NT2/D1 (cell line): Measurements from ENCODE around the gene SMIM38.

ENCODE experiments used
- SUZ12 ChIP-seq: IDR thresholded peaks from 2 replicates; pipeline ENCODE4 v1.6.1; 2011; ENCODE audit not compliant: insufficient read length, insufficient read depth; ENCODE audit errors: extremely low read depth
- YY1 ChIP-seq: IDR thresholded peaks from 2 replicates; pipeline ENCODE4 v1.6.1; 2011; ENCODE audit not compliant: insufficient read length, insufficient read depth
- ZNF274 ChIP-seq: IDR thresholded peaks from 2 replicates; pipeline ENCODE4 v1.6.1; 2011; ENCODE audit warnings: mild to moderate bottlenecking, low read depth, low read length

DNA sequence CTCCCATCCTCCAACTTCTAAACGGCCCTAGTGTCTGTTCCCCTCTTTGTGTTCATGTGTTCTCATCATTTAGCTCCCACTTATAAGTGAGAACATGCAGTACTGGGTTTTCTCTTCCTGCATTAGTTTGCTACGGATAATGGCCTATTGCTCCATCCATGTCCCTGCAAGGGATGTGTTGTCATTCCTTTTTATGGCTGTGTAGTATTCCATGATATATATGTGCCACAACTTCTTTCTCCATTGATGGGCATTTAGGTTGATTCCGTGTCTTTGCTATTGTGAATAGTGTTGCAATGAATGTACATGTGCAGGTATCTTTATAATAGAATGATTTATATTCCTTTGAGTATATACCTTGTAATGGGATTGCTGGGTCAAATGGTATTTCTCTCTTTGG, 5.6 kb upstream of the SMIM38 start:
- TF ChIP-seq SUZ12 (no peak), YY1 (no peak), ZNF274 (no peak)
